WTC11 (cell line): ENCODE data around the gene KCNJ4.

Experiments used
- AFF4 ChIP-seq: sonication (generic); formaldehyde crosslinking; IDR thresholded peaks from 2 replicates; pipeline ENCODE4 v1.8.1; 2023; ENCODE audit warnings: mild to moderate bottlenecking, missing genetic modification reagents, borderline replicate concordance
- ETV6 ChIP-seq: sonication (generic); formaldehyde crosslinking; IDR thresholded peaks from 2 replicates; pipeline ENCODE4 v1.8.1; 2022; ENCODE audit warnings: mild to moderate bottlenecking, missing genetic modification reagents
- NFYB ChIP-seq: sonication (generic); formaldehyde crosslinking; conservative IDR thresholded peaks from 2 replicates; pipeline ENCODE4 v1.8.0; 2022; ENCODE audit warnings: low read depth, missing genetic modification reagents

- TF ChIP-seq NFYB (CRISPR knock-in tag) (no peak), AFF4 (CRISPR knock-in tag) (no peak), ETV6 (CRISPR knock-in tag) (no peak)
Measured at GRCh38 chr22:38490915-38491314, 35.9 kb upstream of the KCNJ4 start.
